HEK293T (cell line): ENCODE data around the gene HDAC3.

Experiments used
- ARNT ChIP-seq: fragments of 450-650 bp; IDR thresholded peaks from 2 replicates; pipeline ENCODE4 v1.6.1; 2017; ENCODE audit warnings: mild to moderate bottlenecking
- ELF4 ChIP-seq: fragments of 450-650 bp; IDR thresholded peaks from 2 replicates; pipeline ENCODE4 v1.6.1; 2017; ENCODE audit warnings: antibody characterized with exemption
- FOXM1 ChIP-seq: fragments of 450-650 bp; IDR thresholded peaks from 2 replicates; pipeline ENCODE4 v1.6.1; 2017; ENCODE audit warnings: mild to moderate bottlenecking, borderline replicate concordance
- LEF1 ChIP-seq: fragments of 450-650 bp; IDR thresholded peaks from 2 replicates; pipeline ENCODE4 v1.6.1; 2017; ENCODE audit warnings: mild to moderate bottlenecking, borderline replicate concordance
- NFRKB ChIP-seq: fragments of 450-650 bp; IDR thresholded peaks from 2 replicates; pipeline ENCODE4 v1.6.1; 2016; ENCODE audit warnings: mild to moderate bottlenecking, moderate library complexity
- SP1 ChIP-seq: fragments of 450-650 bp; IDR thresholded peaks from 2 replicates; pipeline ENCODE4 v1.6.1; 2017
- SUZ12 ChIP-seq: fragments of 450-650 bp; IDR thresholded peaks from 2 replicates; pipeline ENCODE4 v1.6.1; 2016; ENCODE audit warnings: mild to moderate bottlenecking
- TARDBP ChIP-seq: fragments of 450-650 bp; IDR thresholded peaks from 2 replicates; pipeline ENCODE4 v1.6.1; 2016
- ZNF384 ChIP-seq: fragments of 450-650 bp; IDR thresholded peaks from 2 replicates; pipeline ENCODE4 v1.6.1; 2016

DNA sequence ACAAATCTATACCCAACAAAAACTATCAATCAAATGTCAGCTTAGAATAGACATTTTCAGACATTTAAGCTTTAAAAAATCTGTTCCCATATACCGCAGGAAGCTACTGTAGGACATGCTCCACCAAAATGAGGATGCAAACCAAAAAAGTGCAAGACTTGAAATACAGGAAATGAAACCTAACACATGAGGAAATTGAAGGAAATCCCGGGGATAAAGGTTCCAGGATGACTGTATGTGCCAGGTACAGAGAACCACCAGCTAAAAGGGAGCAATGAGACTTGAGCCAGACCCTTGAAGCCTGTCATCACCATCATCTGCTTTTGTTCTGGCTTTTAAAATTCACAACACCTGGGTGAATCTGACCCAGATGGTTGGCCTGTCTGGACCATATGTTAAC is 39.3 kb downstream of the HDAC3 start:
- TF ChIP-seq LEF1 (no peak), ELF4 (no peak), SP1 (no peak), TARDBP (no peak), NFRKB (no peak), SUZ12 (no peak), ZNF384 (no peak), ARNT (no peak), FOXM1 (no peak)
